HepG2 (cell line): ENCODE data around the gene ZNF367. TPM values are rescaled to one million over a fixed set of nuclear protein-coding genes. Genes with fewer than 3 reads are reported as not detected.

Source experiments
- ATAC-seq: fragments of 200-7000 bp; cut with Tn5 transposase; 3 replicates; pipeline ENCODE4 v1.9.1; 2020; ENCODE audit warnings: mild to moderate bottlenecking, moderate library complexity
- BruUV-seq: library from RNA; stranded (reverse); fragments of 400-500 nt; replicated peaks from 2 replicates; lab custom pipeline; 2021; lab: Mats Ljungman, UMichigan
- CTCF ChIA-PET: fragments of 300-600 bp; formaldehyde crosslinking; extraction: SDS; loops from one replicate; lab custom pipeline; 2021; ENCODE audit warnings: low total read pairs, inconsistent platforms, low intra/inter-chr PET ratio; lab: Yijun Ruan, JAX
- POLR2A ChIA-PET: fragments of 350-600 bp; sonication (Branson Sonifier 250); formaldehyde crosslinking; loops from one replicate; lab custom pipeline; 2020; ENCODE audit warnings: antibody characterized with exemption, inconsistent platforms; lab: Yijun Ruan, JAX
- DNase-seq: peaks from one replicate; pipeline ENCODE4 v3.0.0-alpha.2; 2015; ENCODE audit warnings: low spot score
- FAIRE-seq: peaks from 3 replicates; lab custom pipeline; 2011; peaks lifted over from hg19 to GRCh38; lab: Jason Lieb, UNC
- H2AFZ ChIP-seq: one replicate; pipeline ENCODE4 v1.6.1; 2011; ENCODE audit warnings: low read length, inconsistent platforms
- H3K27ac ChIP-seq: fragments of 300-600 bp; 3 replicates; pipeline ENCODE4 v1.8.0; 2011; ENCODE audit warnings: mixed run types, mild to moderate bottlenecking, mixed read lengths, low read length, inconsistent platforms; ENCODE audit not compliant: insufficient read depth; ENCODE audit errors: extremely low read length
- H3K27me3 ChIP-seq, 2 experiments: fragments of 200-600 bp in 1 of 2; 2 replicates in 1 of 2; 3 replicates in 1 of 2; pipeline versions ENCODE4 v1.6.0 to v1.8.0; 2011; ENCODE audit warnings: low read length in 2 of 2, mild to moderate bottlenecking in 2 of 2, moderate library complexity in 2 of 2, inconsistent platforms in 1 of 2; ENCODE audit not compliant: insufficient read depth in 2 of 2, control insufficient read depth in 1 of 2
- H3K36me3 ChIP-seq, 2 experiments: fragments of 200-600 bp in 1 of 2; replicated peaks in 1 of 2; 2 replicates in 1 of 2; 3 replicates in 1 of 2; pipeline versions ENCODE4 v1.5.1 to v1.8.0; 2011; ENCODE audit warnings: low read length in 2 of 2, inconsistent platforms in 1 of 2; ENCODE audit not compliant: insufficient read depth in 2 of 2, control insufficient read depth in 1 of 2
- H3K4me1 ChIP-seq: 2 replicates; pipeline ENCODE4 v1.5.1; 2012; ENCODE audit warnings: low read length, inconsistent platforms; ENCODE audit not compliant: insufficient read depth
- H3K4me2 ChIP-seq: 2 replicates; pipeline ENCODE4 v1.6.0; 2011; ENCODE audit warnings: low read depth, low read length, inconsistent platforms
- H3K4me3 ChIP-seq, 3 experiments: fragments of 200-600 bp in 1 of 3; sonication (generic), shearing (Covaris generic) in 1 of 3; replicated peaks in 1 of 3; 2 replicates each; pipeline ENCODE4 v1.5.1; 2011 to 2016; ENCODE audit warnings: low read length in 3 of 3, inconsistent platforms in 2 of 3, low read depth in 2 of 3, mild to moderate bottlenecking in 2 of 3, control low read depth in 1 of 3, mixed read lengths in 1 of 3; ENCODE audit not compliant: insufficient read depth in 1 of 3
- H3K79me2 ChIP-seq: one replicate; pipeline ENCODE4 v1.6.1; 2011; ENCODE audit warnings: low read length, inconsistent platforms; ENCODE audit not compliant: insufficient read depth
- H3K9ac ChIP-seq: 2 replicates; pipeline ENCODE4 v1.6.0; 2011; ENCODE audit warnings: mild to moderate bottlenecking, low read depth, low read length, inconsistent platforms; ENCODE audit not compliant: insufficient read depth
- H3K9me3 ChIP-seq: 2 replicates; pipeline ENCODE4 v1.5.1; 2012; ENCODE audit warnings: mild to moderate bottlenecking, low read length
- H4K20me1 ChIP-seq: 2 replicates; pipeline ENCODE4 v1.6.0; 2011; ENCODE audit warnings: inconsistent platforms, mild to moderate bottlenecking, low read length, moderate library complexity; ENCODE audit not compliant: insufficient read depth
- BHLHE40 ChIP-seq: IDR thresholded peaks from 2 replicates; pipeline ENCODE4 v1.6.1; 2011; ENCODE audit warnings: low read length, improper control_type of control experiment
- JUND ChIP-seq: sonication (generic); formaldehyde crosslinking; IDR thresholded peaks from 2 replicates; pipeline ENCODE4 v1.8.0; 2022; ENCODE audit warnings: mild to moderate bottlenecking, missing genetic modification reagents
- NCOR1 ChIP-seq: fragments of 200-600 bp; sonication (generic); IDR thresholded peaks from 2 replicates; pipeline ENCODE4 v1.7.0; 2017; ENCODE audit warnings: antibody characterized with exemption, low read length, borderline replicate concordance
- TCF12 ChIP-seq, 2 experiments: fragments of 450-650 bp in 1 of 2; sonication (generic) in 1 of 2; formaldehyde crosslinking in 1 of 2; IDR thresholded peaks; 2 replicates each; pipeline versions ENCODE4 v1.6.1 to v1.8.0; 2017 to 2022; ENCODE audit warnings: antibody characterized with exemption in 1 of 2, mild to moderate bottlenecking in 1 of 2, missing genetic modification reagents in 1 of 2, moderate library complexity in 1 of 2
- ZNF207 ChIP-seq: fragments of 450-650 bp; IDR thresholded peaks from 2 replicates; pipeline ENCODE4 v1.6.1; 2016; ENCODE audit warnings: antibody characterized with exemption, borderline replicate concordance
- ZNF460 ChIP-seq: sonication (generic); formaldehyde crosslinking; IDR thresholded peaks from 2 replicates; pipeline ENCODE4 v1.5.1; 2020; ENCODE audit warnings: missing genetic modification reagents, mild to moderate bottlenecking, borderline replicate concordance
- ZNF772 ChIP-seq: sonication (generic); formaldehyde crosslinking; IDR thresholded peaks from 2 replicates; pipeline ENCODE4 v1.5.0; 2020; ENCODE audit warnings: mild to moderate bottlenecking, missing genetic modification reagents
- ZSCAN31 ChIP-seq: sonication (generic); formaldehyde crosslinking; IDR thresholded peaks from 2 replicates; pipeline ENCODE4 v1.5.0; 2020; ENCODE audit warnings: low read depth, mild to moderate bottlenecking, missing genetic modification reagents
- WGBS: methylation state at CpG from one replicate; pipeline ENCODE4 v1.1.6; 2017; ENCODE audit warnings: low lambda C conversion rate; 5-methylcytosine and 5-hydroxymethylcytosine counted together
- in situ Hi-C: cut with HindIII; loops from 2 replicates; pipeline ENCODE4 v1.10.0; 2017; ENCODE audit warnings: low pct_unique_long_range_greater_than_20kb; ENCODE audit not compliant: extremely low pct_ligation_motif_present
- intact Hi-C: fragments of 100-400 bp; cut with micrococcal nuclease; formaldehyde crosslinking; loops from one replicate; pipeline ENCODE4 v1.10.0; 2022; ENCODE audit not compliant: unreplicated experiment
- polyA plus RNA-seq, 8 experiments: library from polyadenylated mRNA; depleted of rRNA in 3 of 8; stranded (reverse) in 7 of 8; unstranded in 1 of 8; fragments of >200 nt; fragmentation: Illumina TruSeq in 4 of 8; extraction: Trizol in 4 of 8; gene quantifications; 2 replicates each; pipeline versions ENCODE4 v1.2.1 to v1.2.3, GENCODE V29; 2011 to 2016; ENCODE audit warnings: low read depth in 4 of 8, missing spikeins in 1 of 8, mixed read lengths in 1 of 8; ENCODE audit not compliant: insufficient read depth in 1 of 8
- total RNA-seq, 5 experiments: library from RNA; depleted of rRNA; stranded (reverse); fragments of >200 nt; fragmentation: Illumina TruSeq; extraction: Trizol; gene quantifications; 2 replicates each; pipeline ENCODE4 v1.2.3, GENCODE V29; 2016; ENCODE audit warnings: low read depth in 1 of 5
- TF ChIP-seq, protein P1 (sequence below): sonication (generic); formaldehyde crosslinking; IDR thresholded peaks from 2 replicates; pipeline ENCODE4 v1.5.1; 2020; ENCODE audit warnings: mild to moderate bottlenecking, missing genetic modification reagents, moderate library complexity
- TF ChIP-seq, protein P2 (sequence below), 2 experiments: fragments of 450-650 bp in 1 of 2; sonication (generic) in 1 of 2; formaldehyde crosslinking; IDR thresholded peaks; 2 replicates each; pipeline versions ENCODE4 v1.5.0 to v1.8.0; 2020 to 2022; ENCODE audit warnings: mild to moderate bottlenecking in 1 of 2, missing genetic modification reagents in 1 of 2
- TF ChIP-seq, protein P3 (sequence below): sonication (generic); IDR thresholded peaks from 2 replicates; pipeline ENCODE4 v1.6.1; 2016; ENCODE audit warnings: low read depth, borderline replicate concordance

The ZNF367 gene
- total and polyA plus RNA-seq, 2 of the 13 experiments (the other 11 are each of a cell fraction or from before 2014, with no cell fraction given), result 2.9 to 7.7 TPM

DNA sequence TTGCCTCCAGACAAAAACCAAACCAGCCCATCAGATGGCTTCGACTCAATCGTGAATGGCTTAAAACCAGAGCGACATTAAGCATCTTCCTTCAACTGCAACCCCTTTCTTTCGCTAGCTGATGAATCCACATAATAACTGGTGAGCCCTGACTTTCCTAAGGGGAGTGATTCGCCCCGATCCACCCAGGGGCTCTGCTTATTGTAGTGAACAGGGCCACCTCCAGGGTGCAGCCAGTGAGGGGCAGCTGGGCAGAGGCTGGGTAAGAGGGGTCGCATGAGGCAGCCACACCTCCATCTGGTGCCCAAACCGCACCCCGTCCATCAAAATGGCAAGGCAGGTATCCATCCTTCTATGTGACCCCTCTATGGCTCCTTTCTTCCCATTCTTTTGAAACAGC, 72.6 kb downstream of the ZNF367 start (continued):
- TF ChIP-seq ZNF207, result no peak
- TF ChIP-seq ZSCAN31 (CRISPR knock-in tag), result no peak
- TF ChIP-seq JUND (CRISPR knock-in tag), result no peak
- TF ChIP-seq, protein P1, sequence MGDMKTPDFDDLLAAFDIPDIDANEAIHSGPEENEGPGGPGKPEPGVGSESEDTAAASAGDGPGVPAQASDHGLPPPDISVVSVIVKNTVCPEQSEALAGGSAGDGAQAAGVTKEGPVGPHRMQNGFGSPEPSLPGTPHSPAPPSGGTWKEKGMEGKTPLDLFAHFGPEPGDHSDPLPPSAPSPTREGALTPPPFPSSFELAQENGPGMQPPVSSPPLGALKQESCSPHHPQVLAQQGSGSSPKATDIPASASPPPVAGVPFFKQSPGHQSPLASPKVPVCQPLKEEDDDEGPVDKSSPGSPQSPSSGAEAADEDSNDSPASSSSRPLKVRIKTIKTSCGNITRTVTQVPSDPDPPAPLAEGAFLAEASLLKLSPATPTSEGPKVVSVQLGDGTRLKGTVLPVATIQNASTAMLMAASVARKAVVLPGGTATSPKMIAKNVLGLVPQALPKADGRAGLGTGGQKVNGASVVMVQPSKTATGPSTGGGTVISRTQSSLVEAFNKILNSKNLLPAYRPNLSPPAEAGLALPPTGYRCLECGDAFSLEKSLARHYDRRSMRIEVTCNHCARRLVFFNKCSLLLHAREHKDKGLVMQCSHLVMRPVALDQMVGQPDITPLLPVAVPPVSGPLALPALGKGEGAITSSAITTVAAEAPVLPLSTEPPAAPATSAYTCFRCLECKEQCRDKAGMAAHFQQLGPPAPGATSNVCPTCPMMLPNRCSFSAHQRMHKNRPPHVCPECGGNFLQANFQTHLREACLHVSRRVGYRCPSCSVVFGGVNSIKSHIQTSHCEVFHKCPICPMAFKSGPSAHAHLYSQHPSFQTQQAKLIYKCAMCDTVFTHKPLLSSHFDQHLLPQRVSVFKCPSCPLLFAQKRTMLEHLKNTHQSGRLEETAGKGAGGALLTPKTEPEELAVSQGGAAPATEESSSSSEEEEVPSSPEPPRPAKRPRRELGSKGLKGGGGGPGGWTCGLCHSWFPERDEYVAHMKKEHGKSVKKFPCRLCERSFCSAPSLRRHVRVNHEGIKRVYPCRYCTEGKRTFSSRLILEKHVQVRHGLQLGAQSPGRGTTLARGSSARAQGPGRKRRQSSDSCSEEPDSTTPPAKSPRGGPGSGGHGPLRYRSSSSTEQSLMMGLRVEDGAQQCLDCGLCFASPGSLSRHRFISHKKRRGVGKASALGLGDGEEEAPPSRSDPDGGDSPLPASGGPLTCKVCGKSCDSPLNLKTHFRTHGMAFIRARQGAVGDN (CRISPR knock-in tag), result peak; percentile 23; the same call in 1 of the 2 replicates
- TF ChIP-seq TCF12 (IDR thresholded peaks at IDR 0.05), result no peak
- TF ChIP-seq TCF12 (CRISPR knock-in tag; IDR thresholded peaks at IDR 0.05), result no peak
- TF ChIP-seq ZNF460 (CRISPR knock-in tag), result no peak

DNA sequence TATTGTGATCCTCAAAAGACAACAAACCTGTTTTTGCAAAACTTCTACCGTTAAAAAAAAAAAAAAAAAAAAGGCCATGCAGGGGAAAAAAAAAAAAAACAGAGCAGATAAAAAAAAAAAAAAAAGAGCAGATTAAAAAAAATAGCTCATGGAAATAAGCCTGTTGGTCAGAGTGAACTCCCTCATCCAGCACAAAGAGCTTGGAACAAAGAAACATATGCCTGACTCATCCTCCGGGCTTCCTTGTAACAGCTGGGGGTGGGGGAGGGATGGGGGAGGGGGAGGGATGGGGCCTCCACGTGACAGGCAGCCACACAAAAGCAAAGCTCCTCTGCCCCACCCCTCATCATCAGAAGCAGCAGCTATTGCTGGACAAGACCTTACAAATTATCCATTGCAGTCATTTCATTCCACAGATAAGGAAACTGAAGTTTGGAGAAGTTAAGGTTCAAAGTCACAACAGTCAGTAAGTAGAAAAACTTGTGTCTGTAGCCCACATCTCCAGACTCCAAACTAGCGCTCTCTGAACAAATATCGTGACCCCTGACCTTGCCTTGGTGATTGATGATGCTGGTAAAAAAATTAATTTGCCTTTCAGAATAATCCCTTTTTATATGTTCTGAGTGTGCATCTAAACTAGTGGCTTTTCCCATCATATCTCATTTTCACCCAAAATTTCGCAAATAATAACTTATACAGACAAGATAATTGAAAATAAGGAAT, 73.6 kb downstream of the ZNF367 start:
- Histone ChIP-seq H3K36me3 (peaks cover 13 to 35% of the 10 kb centered on the region in 2 experiments), H2AFZ (no peak overlapping the region), H3K79me2 (no peaks in the 10 kb centered on the region), H3K9me3 (no peaks in the 10 kb centered on the region), H4K20me1 (no peaks in the 10 kb centered on the region), H3K4me3 (no peak overlapping the region), H3K9ac (no peak overlapping the region), H3K4me2 (no peak overlapping the region), H3K4me1 (peaks cover 63% of the 10 kb centered on the region), H3K27me3 (no peaks in the 10 kb centered on the region), H3K27ac (peak overlapping the region; percentile 54)
- ATAC-seq, result no peak; the same call in 1 of the 3 replicates
- 48% methylated on average over 6 of the region's 6 CpGs for WGBS
- intact Hi-C loops (loop anchor here (2.0 to 5.0 kb wide), 2 partner anchors 40 to 73 kb away; partner anchors contain the start of gene ZNF367), in situ Hi-C loops (loop anchor here (5.0 to 25.0 kb wide), 2 partner anchors 73 to 318 kb away; partner anchors contain the start of genes PRXL2C and ZNF367)
- no TSS peak for BruUV-seq
- DNase-seq, result peak; percentile 84
- ChIA-PET CTCF (no interaction called here), POLR2A (interaction anchor here (0.6 to 1.4 kb wide), 14 partner anchors 9 to 311 kb away, joined by 3 to 14 read pairs (median 4); partner anchors contain the start of genes HABP4 and SLC35D2)
- FAIRE-seq, result no peak
- TF ChIP-seq NCOR1, result peak; percentile 16; the same call in 1 of the 2 replicates
- peak; percentile 66 for TF ChIP-seq BHLHE40
- TF ChIP-seq, protein P2, sequence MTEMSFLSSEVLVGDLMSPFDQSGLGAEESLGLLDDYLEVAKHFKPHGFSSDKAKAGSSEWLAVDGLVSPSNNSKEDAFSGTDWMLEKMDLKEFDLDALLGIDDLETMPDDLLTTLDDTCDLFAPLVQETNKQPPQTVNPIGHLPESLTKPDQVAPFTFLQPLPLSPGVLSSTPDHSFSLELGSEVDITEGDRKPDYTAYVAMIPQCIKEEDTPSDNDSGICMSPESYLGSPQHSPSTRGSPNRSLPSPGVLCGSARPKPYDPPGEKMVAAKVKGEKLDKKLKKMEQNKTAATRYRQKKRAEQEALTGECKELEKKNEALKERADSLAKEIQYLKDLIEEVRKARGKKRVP (CRISPR knock-in tag; IDR thresholded peaks at IDR 0.05), result no peak
- TF ChIP-seq, protein P3, sequence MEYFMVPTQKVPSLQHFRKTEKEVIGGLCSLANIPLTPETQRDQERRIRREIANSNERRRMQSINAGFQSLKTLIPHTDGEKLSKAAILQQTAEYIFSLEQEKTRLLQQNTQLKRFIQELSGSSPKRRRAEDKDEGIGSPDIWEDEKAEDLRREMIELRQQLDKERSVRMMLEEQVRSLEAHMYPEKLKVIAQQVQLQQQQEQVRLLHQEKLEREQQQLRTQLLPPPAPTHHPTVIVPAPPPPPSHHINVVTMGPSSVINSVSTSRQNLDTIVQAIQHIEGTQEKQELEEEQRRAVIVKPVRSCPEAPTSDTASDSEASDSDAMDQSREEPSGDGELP, result peak; percentile 65; the same call in 1 of the 2 replicates
- no peak for TF ChIP-seq ZNF772
